RWPE2 (cell line): ENCODE data around the gene GLIPR1L2.

Experiments
- ATAC-seq: fragments of 200-7000 bp; cut with Tn5 transposase; 3 replicates; pipeline ENCODE4 v1.9.1; 2021; ENCODE audit warnings: low read depth
- DNase-seq: peaks from one replicate; pipeline ENCODE4 v3.0.0-alpha.2; 2020; ENCODE audit warnings: low spot score
- H3K27ac ChIP-seq: fragments of 450-650 bp; 2 replicates; pipeline ENCODE4 v1.5.1; 2017; ENCODE audit warnings: mild to moderate bottlenecking; ENCODE audit not compliant: poor library complexity, severe bottlenecking
- H3K27me3 ChIP-seq: fragments of 250-450 bp; sonication (Bioruptor Pico); 2 replicates; pipeline ENCODE4 v1.5.1; 2021; ENCODE audit warnings: mild to moderate bottlenecking, moderate library complexity; ENCODE audit not compliant: insufficient read depth, poor library complexity, severe bottlenecking
- H3K36me3 ChIP-seq: fragments of 250-450 bp; sonication (Bioruptor Pico); 2 replicates; pipeline ENCODE4 v1.5.1; 2020; ENCODE audit warnings: low read depth, mild to moderate bottlenecking, moderate library complexity
- H3K4me1 ChIP-seq: fragments of 250-450 bp; sonication (Bioruptor Pico); 2 replicates; pipeline ENCODE4 v1.5.1; 2021; ENCODE audit warnings: mild to moderate bottlenecking, moderate library complexity; ENCODE audit not compliant: insufficient read depth, poor library complexity, severe bottlenecking
- H3K4me3 ChIP-seq: fragments of 250-450 bp; sonication (Bioruptor Pico); 2 replicates; pipeline ENCODE4 v1.5.1; 2021; ENCODE audit warnings: mild to moderate bottlenecking, moderate library complexity; ENCODE audit not compliant: severe bottlenecking
- H3K9me3 ChIP-seq: fragments of 250-450 bp; sonication (Bioruptor Pico); 2 replicates; pipeline ENCODE4 v1.5.1; 2021; ENCODE audit warnings: mild to moderate bottlenecking, moderate library complexity; ENCODE audit not compliant: severe bottlenecking
- TF ChIP-seq, protein P1 (sequence below): fragments of 450-650 bp; IDR thresholded peaks from one replicate; pipeline ENCODE4 v1.5.1; 2017; ENCODE audit warnings: mild to moderate bottlenecking, moderate library complexity; ENCODE audit not compliant: poor library complexity, severe bottlenecking

GLIPR1L2 gene

DNA sequence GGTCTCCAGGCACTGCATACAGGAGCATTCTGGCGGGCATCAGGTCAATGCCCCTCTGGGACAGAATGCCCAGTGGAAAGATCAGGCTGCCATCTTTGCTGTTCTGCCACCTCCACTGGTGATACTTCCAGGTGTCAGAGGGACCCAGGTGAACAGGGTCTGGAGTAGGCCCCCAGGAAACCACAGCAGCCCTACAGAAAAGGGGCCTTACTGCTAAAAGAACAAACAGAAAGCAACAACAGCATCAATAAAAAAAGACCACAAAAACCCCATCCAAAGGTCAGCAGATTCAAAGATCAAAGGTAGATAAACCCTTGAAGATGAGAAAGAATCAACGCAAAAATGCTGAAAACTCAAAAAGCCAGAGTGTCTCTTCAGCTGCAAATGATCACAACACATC is 40.5 kb upstream of the GLIPR1L2 start:
- peaks cover 4% of the 10 kb centered on the region for H3K4me1 ChIP-seq
- H3K27ac ChIP-seq: no peak overlapping the region
- H3K9me3 ChIP-seq: no peaks in the 10 kb centered on the region
- no peaks in the 10 kb centered on the region for H3K36me3 ChIP-seq
- no peak for DNase-seq
- H3K27me3 ChIP-seq: no peaks in the 10 kb centered on the region
- TF ChIP-seq, protein P1, sequence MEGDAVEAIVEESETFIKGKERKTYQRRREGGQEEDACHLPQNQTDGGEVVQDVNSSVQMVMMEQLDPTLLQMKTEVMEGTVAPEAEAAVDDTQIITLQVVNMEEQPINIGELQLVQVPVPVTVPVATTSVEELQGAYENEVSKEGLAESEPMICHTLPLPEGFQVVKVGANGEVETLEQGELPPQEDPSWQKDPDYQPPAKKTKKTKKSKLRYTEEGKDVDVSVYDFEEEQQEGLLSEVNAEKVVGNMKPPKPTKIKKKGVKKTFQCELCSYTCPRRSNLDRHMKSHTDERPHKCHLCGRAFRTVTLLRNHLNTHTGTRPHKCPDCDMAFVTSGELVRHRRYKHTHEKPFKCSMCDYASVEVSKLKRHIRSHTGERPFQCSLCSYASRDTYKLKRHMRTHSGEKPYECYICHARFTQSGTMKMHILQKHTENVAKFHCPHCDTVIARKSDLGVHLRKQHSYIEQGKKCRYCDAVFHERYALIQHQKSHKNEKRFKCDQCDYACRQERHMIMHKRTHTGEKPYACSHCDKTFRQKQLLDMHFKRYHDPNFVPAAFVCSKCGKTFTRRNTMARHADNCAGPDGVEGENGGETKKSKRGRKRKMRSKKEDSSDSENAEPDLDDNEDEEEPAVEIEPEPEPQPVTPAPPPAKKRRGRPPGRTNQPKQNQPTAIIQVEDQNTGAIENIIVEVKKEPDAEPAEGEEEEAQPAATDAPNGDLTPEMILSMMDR: no peak
- no peak overlapping the region for H3K4me3 ChIP-seq
- ATAC-seq: no peak

DNA sequence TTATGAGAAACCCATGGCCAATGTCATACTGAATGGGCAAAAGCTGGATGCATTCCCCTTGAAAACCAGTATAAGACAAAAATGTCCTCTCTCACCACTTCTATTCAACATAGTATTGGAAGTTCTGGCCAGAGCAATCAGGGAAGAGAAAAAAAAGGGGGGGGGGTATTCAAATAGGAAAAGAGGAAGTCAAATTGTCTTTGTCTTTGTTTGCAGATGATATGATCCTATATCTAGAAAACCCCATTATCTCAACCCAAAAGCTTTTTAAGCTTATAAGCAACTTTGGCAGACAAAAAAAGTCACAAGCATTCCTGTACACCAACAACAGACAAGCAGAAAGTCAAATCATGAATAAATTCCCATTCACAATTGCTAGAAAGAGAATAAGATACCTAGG is 36.9 kb upstream of the GLIPR1L2 start:
- no peaks in the 10 kb centered on the region for H3K36me3 ChIP-seq
- no peak overlapping the region for H3K4me3 ChIP-seq
- no peaks in the 10 kb centered on the region for H3K4me1 ChIP-seq
- no peak overlapping the region for H3K27ac ChIP-seq
- TF ChIP-seq, protein P1: no peak
- DNase-seq (no peak), ATAC-seq (no peak)
- H3K27me3 ChIP-seq: no peaks in the 10 kb centered on the region
- no peaks in the 10 kb centered on the region for H3K9me3 ChIP-seq

DNA sequence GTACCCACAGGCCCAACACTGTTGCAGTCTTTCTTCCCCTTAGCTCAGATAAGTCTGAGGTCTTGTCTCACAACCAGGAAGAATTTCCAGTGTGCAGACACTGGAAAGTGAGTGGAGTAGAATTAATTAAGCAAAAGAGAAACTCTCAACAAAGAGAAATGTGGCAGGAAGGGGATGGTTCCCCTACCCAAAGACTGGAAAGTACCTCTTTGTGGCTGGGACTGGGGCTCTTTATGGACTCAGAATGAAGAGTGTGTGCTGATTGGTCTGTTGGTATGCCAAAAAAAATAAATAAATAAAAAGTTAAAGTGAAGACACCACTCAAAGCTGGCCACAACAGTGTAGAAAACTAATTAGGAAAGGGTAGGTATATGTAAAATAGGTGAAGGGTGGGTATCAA is 30.0 kb upstream of the GLIPR1L2 start:
- Histone ChIP-seq H3K4me3 (no peak overlapping the region), H3K27me3 (no peaks in the 10 kb centered on the region), H3K36me3 (no peaks in the 10 kb centered on the region), H3K9me3 (no peaks in the 10 kb centered on the region), H3K27ac (no peak overlapping the region), H3K4me1 (no peaks in the 10 kb centered on the region)
- no peak for ATAC-seq
- TF ChIP-seq, protein P1: no peak
- no peak for DNase-seq

DNA sequence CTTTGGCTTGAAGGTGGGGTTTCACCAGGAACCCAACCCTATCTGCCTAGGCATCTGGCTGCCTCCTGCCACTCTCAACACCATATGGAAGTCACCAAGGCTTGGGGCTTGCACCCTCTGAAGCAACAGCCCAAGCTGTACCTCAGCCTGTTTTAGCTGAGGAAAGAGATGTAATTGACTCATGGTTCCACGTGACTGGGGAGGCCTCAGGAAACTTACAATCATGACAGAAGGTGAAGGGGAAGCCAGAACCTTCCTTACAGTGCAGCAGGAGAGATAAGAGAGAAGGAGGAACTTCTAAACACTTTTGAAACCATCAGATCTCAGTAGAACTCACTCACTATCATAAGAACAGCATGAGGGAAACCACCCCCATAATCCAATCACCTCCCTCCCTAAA is 29.5 kb upstream of the GLIPR1L2 start:
- DNase-seq: no peak
- Histone ChIP-seq H3K4me3 (no peak overlapping the region), H3K36me3 (no peaks in the 10 kb centered on the region), H3K9me3 (no peaks in the 10 kb centered on the region), H3K27ac (no peak overlapping the region), H3K27me3 (no peaks in the 10 kb centered on the region), H3K4me1 (no peaks in the 10 kb centered on the region)
- TF ChIP-seq, protein P1: no peak
- ATAC-seq: no peak

DNA sequence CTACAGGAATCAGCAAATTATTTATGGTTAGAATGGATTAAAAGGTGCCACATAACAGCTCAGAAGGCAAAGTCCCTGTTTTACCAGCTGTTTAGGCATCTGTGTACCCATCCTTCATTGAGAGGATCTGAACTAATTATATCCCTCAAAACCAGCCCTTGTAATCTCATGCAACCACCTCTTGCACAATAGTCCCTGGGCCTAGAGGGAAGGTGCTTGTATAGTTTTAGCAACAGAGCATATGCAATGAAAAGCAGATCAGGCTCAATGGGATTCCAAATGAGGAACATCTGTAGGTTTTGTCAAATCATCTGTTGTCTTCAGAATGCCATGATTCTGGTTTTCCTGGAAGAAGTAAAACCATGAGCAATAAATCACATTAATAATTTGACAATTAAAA is 26.0 kb upstream of the GLIPR1L2 start:
- no peak overlapping the region for H3K27ac ChIP-seq
- DNase-seq: no peak

More for the DNA sequence above, 26.0 kb upstream of the GLIPR1L2 start:
- Histone ChIP-seq H3K4me1 (no peaks in the 10 kb centered on the region), H3K4me3 (no peak overlapping the region), H3K36me3 (no peaks in the 10 kb centered on the region), H3K9me3 (no peaks in the 10 kb centered on the region), H3K27me3 (no peaks in the 10 kb centered on the region)
- no peak for ATAC-seq
- TF ChIP-seq, protein P1: no peak
